HG02938 (cell line): Measurements from ENCODE around the gene NR1H4.
"Not testable (repeated sequence)": the region's sequence is repeated elsewhere in the genome, so short reads cannot be mapped to it uniquely, and the experiment has no call there.

ENCODE experiments used
- ATAC-seq: cut with Tn5 transposase; IDR thresholded peaks from one replicate; pipeline ENCODE4 v1.9.1; 2021; ENCODE audit warnings: mild to moderate bottlenecking, moderate library complexity; ENCODE audit not compliant: unreplicated experiment

The NR1H4 gene

DNA sequence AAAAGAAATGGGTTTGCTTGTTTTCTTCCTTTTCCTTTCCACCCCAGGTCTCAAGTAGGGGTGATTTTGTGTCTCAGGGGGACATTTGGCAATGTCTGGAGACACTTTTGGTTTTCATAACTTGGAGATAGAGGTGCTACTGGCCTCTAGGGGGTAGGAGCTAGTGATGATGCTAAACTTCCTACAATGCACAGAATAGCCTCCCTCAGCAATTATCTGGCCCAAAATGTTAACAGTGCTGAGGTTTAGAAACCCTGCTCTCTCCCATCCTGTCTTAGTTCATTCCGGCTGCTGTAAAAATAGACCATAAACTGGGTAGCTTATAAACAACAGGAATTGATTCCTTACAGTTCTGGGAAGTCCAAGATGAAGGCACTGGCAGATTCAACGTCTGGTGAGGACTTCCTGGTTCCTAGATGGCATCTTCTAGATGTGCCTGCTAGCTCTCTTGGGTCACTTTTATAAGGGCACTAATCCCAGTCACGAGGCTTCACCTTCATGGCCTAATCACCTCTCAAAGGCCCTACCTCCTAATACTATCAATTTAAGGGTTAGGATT, 92.4 kb downstream of the NR1H4 start:
- no peak for ATAC-seq

DNA sequence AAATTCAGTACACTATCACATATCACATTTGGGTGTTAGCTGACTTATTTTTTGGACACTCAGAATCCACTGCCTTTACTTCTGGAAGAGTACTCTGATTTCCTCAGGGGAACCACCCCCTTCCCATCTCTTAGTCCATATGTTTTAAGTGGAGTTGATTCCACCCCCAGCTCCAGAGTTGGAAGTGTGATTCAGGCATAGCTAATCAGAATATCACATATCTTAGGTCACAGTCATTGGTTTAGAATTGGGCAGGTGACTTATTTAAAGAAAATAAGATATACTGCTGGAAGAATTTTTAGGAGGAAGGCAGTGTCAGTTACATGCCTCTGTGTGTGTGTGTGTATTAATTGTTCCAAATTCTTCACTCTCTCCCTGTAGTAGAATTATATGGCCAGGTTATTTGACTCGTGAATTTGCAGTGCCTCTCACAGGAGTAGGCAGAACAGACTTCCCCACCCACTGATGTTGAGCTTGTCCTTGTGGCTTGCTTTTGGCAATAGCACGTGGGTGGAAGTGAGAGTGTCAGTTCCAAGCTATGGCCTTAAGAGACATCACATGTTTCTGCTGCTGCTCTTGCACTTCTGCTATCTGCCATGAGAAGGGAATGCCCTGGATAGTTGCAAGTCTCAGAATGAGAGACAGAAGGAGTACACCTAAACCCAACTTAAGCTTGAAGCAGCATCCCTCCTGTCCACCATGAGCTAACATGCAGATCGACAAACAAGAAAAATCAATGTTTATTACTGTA, 93.4 kb downstream of the NR1H4 start:
- peak; percentile 96 for ATAC-seq

DNA sequence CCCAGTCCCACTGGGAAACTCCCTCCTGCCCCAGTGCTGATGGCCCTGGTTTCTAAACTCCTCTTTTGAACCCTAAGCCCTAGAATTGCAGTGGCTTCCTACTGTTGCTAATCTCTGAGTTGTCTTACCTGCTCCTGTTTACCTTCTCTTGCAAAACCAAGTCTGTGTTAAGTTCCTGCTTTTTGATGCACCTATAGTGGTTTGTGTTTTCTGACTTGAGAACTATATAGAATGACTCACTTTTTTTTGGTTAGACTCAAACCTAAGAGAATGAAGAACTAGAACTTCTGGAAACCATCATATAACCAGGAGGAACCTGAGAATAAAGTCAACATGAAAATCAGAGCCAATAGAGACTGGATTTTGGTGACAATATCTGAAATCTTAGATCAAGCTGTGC, 94.3 kb downstream of the NR1H4 start:
- ATAC-seq: peak; percentile 19

DNA sequence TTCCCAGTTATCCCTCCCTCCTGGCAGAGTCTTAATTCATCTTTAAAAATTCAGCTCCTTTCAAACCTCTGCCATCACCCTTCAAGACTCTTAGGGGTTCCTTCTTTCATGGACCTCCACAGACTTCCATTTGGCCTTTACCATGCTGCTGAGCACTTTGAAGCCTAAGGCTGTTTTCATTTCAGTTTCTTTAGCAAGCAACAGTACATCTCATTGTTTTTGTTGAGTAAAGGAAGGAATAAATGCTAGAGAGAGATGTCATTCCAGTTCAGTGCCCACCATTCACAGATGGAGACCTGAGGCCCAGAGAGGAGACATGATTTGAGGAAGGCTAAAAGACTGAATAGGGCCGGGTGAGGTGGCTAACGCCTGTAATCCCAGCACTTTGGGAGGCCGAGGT, 98.5 kb downstream of the NR1H4 start:
- ATAC-seq: no peak

DNA sequence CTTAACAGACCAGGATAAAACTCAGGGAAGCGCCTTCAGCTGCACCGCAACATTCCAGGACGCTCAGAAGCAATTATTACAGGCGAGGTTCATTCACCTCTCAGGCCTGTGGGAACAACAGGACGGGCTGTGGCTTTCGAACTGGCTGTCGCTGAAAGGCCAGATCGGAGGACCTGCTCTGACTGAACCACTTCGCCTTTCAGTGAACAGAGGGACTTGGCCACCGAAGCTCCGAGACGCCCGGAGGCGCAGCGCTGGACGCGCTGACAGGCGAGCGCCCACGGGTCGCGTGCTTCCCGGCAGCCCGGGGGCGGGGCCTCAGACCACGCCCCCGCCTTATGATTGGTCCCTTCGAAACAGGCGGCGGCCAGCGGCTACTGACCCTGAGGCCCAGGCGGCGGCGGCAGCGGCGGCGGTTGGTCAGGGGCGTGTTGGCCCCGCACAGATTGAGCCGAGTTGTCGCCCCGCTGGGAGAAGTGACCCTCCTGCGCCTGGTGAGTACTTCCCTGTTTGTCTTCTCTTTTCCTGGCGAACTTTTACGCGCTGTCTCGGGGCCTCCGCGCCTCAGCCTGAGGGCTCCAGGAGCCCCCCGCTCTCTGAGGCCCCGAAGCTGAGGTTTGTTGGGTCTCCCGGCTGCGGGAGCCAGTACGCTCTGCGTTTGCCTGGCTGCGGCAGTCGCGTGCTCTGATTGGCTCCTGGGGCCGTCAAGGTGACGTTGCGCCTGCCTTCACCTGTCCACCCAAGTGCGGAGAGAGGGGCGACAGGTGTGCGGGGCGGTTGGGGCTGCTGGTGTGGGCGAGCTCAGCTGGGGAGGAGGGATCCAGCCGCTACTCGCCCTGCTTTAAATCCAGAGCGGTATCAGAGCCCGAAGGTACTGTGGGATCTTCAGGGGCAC, 99.9 kb downstream of the NR1H4 start, which contains the start of gene GAS2L3:
Gene GAS2L3, plus strand, starts transcription at position 393 of the 895 bp plus-strand sequence. CDS start 21,221 bp downstream, outside the sequence.
- ATAC-seq: peak; percentile 96

DNA sequence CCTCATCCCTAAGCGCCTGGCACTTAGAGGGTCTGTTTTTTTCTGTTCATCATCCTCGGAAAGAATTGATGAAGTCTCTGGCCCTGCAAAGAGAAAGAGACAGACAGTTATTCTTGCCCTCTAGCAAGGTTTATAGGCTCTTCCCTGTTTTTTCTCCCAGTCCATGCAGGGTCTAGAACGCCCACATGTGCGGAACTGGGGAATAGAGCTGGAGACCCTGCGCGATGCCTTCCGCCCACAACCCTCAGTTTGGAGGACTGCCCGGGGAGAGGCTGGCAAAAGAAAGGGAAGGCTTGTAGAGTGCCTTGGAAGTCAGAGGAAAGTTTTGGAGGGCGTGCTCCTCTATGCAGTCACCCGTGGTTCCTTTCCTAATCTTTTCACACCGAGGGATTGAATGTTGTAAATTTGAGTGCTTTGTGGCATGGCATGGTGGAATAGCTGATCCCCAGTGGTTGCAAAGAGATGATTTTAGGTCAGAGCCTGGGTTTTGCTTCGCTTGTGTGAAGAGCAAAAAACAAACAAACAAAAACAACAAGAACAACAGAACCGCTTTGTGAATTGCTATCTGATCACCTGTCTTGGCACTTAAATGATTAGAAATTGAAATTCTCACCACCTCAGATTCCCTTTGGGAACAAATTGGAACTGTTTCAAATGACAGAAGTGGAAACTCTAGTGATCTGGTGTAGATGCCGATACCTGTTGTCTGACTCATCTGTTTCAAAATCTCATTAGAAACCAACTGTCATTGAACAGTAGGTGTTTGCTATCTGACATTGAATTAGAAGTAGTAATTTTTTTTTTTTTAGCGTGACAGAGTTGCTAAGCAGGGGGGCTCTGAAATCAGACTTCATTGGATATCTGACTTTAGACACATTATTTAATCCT, 100.8 kb downstream of the NR1H4 start:
- no peak for ATAC-seq

DNA sequence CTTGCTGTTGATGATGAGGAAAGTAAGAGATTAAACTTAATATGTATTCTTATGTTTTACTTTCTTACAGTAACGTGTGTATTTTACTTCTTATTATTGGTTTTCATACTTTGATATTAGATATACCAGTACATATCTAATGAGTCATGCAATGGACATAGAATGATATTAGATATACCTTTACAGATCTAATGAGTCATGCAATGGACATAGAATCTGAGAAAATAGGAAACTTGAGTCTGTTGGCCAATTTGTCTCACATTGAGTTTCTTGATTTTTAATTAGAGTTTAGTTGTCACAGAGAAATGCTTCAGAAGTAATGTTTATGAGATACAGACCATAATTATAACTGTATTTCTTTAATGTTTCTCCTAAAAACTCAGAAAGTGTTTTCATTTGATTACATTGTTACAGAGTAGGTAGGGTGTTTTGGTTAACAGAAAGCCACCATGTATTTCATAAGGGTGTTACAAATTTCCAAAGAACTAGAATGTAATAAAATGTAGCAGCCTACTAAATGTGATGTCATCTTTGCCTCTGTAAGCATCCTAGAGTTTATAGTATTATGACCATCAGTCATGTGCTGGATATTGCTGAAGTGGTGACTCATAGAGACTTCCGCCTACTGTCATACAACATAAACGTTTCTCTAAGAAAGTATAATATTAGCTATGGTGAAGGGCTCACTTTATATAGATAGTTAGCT, 102.8 kb downstream of the NR1H4 start:
- ATAC-seq: no peak

DNA sequence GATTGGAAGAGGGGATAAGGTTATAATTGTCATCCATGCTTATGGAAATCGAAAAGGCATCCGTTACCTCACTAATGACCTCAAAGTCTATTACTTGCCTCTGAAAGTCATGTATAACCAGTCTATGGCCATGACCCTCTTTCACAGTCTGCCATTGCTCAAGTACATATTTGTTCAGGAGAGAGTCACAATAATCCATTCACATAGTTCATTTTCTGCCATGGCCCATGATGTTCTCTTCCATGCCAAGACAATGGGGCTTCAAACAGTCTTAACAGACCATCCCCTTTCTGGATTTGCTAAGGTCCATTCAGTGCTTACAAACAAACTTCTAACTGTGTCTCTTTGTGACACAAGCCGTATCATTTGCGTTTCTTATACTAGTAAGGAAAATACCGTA, 105.3 kb downstream of the NR1H4 start:
- no peak for ATAC-seq

DNA sequence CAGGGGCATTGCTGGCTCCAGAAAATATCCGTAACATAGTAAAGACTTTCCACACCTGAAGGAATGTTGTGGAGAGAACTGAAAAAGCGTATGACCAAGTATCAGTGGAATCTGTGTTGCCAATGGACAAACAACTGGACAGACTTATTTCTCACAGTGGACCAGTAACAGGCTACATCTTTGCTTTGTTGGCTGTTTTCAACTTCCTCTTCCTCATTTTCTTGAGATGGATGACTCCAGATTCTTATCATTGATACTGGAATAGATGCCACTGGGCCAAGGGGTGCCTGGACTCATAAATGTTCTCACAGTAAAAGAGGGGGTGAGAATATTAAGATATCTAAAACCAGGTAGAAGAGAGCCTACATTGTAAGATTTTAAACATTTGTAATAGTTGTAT, 106.2 kb downstream of the NR1H4 start:
- no peak for ATAC-seq

DNA sequence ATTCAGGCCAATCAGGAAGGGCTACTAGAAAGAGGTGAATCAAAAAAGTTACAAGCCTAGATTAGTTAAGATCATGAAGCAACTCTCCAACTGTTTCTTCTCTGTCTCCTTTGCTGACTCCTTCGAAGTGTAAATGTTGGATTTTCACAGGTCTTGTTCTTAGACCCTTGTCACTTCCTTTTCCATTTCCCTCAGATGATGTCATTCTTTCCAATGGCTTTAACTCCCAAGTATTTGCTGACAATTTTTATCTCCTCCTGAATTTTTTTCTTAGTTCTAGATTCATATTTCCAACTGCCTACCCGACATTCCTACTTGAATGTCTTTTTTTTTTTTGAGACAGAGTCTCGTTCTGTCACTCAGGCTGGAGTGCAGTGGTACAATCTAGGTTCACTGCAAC, 110.6 kb downstream of the NR1H4 start:
- ATAC-seq: no peak

DNA sequence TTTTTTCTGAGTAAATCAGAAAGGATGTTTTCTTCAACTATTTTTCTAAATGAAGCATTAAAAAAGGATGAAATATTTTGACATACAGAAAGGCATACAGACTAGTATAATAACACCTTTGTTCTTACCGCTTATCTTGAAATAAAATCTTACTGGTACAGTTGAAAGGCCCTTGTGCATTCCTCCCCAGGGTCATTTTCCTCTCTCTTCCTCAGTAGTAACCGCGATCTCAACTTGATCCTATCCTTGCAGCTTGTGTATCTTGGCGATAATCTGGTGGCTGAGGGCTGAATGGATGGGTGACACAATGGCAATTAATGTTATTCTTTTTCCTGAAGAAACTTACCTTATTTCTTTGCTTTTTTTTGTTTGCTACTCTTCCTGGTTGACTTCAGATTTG, 118.3 kb downstream of the NR1H4 start:
- ATAC-seq: no peak

DNA sequence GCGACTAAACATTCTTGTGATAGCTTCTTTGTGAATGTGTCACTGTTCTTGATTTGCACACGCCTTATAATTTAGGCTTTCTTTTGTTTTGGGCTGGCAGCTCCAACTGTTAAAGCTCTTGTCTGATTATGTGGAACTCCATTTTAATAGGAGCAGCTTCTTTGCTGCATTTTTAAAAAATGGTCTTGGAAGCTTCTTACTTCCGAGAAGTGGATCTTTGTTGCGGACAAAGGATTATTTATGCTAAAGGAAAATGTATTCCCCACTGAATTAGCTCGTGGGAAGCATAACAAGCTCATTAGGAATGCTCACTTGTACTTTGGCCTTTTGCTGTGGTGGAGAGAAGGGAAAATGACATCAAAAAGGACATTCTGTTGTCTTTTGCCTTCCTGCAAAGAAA, 119.8 kb downstream of the NR1H4 start:
- no peak for ATAC-seq

DNA sequence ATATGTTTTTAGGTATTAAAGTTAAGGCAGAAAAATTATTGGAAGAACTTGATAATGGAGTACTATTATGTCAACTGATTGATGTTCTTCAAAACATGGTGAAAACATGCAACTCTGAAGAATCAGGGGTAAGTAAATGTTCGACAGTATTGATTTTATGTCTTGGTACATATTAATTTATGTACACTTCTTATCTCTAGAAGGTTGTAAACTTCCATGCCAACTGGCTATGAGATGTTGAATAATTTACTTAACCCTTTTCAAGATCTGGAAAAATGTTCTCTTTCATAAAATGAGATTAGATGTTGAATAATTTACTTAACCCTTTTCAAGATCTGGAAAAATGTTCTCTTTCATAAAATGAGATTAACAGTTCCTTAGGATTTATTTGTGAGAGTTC, 128.0 kb downstream of the NR1H4 start:
- ATAC-seq: no peak

DNA sequence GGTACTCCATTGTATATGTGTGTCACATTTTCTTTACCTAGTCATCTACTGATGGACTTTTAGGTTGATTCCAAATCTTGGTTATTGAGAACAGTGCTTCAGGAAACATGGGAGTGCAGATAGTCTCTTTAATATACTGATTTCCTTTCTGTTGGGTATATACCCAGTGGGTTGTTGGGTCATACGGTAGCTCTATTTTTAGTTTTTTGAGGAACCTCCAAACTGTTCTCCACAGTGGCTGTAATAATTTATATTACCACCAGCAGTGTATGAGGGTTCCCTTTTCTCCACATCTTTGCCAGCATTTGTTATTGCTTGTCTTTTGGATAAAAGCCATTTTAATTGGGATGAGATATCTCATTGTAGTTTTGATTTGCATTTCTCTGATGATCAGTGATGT, 129.3 kb downstream of the NR1H4 start:
- not testable (repeated sequence) for ATAC-seq

DNA sequence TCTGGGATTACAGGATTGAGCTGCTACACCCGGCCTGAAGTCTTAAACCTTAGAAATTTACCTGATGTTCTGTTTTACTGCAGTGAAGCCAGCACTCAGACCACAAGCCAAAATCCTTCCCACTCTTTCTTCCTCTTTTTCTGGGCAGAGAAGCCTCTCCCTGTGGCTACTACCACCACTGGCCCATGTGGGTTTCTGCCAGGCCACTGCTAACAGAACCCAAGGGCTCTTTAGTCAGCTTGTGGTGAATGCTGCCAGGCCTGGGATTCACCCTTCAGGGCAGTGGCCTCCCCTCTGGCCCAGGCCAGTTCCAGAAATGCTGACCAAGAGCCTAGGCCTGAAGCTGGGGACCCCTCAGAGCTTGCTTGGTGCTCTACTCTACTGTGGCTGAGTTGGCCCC, 135.1 kb downstream of the NR1H4 start:
- no peak for ATAC-seq

DNA sequence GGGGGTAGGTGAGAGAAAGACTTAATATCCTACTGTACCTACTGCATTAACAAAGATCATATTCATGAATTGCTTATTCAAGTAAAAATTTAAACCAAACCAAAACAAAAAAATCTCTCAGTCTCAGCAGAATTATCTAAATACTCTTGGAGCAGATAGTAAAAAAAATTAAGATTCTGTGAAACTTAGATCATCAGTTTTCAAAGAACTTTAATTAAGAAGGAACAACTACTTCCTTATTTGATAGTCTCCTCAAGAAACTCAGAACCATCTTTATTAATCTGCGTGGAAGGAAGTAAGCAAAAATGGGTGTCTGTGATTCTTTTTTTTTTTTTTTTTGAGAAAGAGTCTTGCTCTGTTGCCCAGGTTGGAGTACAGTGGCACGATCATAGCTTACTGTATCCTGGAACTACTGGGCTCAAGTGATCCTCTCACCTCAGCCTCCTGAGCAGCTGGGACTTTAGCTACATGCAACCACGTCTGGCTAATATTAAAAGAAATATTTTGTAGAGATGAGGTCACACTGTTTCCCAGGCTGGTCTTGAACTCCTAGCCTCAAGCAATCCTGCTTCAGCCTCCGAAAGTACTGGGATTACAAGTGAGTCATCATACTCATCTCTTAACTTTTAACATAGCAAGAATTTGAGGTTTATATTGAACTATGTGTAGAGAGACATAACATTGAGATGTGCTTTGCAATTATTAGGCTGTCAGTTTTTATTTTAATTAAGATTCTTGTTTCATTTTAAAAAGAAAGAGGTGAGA, 137.2 kb downstream of the NR1H4 start:
- ATAC-seq: no peak

DNA sequence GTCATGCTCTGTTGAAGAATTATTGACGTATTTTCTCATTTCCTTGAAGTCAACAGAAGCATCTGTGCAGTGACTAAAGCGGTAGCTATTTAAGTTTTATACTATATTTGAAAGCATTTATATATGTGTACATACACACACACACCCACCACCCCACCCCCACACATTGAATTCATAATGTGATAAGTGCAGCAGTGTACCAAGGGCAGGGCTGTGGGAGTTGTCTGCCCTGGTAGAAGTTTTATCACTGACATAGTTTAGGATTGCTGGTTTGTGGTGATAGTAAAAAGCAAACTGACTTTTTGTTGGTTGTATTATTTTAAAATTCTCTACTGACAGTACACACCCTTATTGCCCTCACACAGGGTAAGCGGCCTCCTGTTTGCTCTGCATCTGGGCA, 138.9 kb downstream of the NR1H4 start:
- no peak for ATAC-seq
